K562 (cell line): Measurements from ENCODE around the gene CHPF2. TPM values are rescaled to one million over a fixed set of nuclear protein-coding genes. Genes with fewer than 3 reads are reported as not detected.

Experiments used
- CBFA2T3 ChIP-seq: fragments of 450-650 bp; IDR thresholded peaks from 2 replicates; pipeline ENCODE4 v1.6.1; 2017
- CBX8 ChIP-seq: fragments of 200-600 bp; sonication (generic); IDR thresholded peaks from 2 replicates; pipeline ENCODE4 v1.6.1; 2012; ENCODE audit warnings: borderline replicate concordance, mixed run types, low read depth, mild to moderate bottlenecking, moderate library complexity, mixed read lengths, low read length, control low read depth, inconsistent platforms; ENCODE audit not compliant: poor library complexity, severe bottlenecking; ENCODE audit errors: extremely low read depth
- EZH2 ChIP-seq: IDR thresholded peaks from 2 replicates; pipeline ENCODE4 v1.6.1; 2012; ENCODE audit warnings: low read depth, mild to moderate bottlenecking, inconsistent platforms, low read length, borderline replicate concordance
- GTF2A2 ChIP-seq: IDR thresholded peaks from 2 replicates; pipeline ENCODE4 v1.6.1; 2016; ENCODE audit warnings: mild to moderate bottlenecking, missing genetic modification characterization, missing compliant biosample characterization
- LARP7 ChIP-seq: fragments of 450-650 bp; IDR thresholded peaks from 2 replicates; pipeline ENCODE4 v1.6.1; 2016
- NELFE ChIP-seq: IDR thresholded peaks from 2 replicates; pipeline ENCODE4 v1.6.1; 2011; ENCODE audit warnings: mild to moderate bottlenecking; ENCODE audit not compliant: insufficient read depth, insufficient read length
- NFXL1 ChIP-seq: fragments of 450-650 bp; formaldehyde crosslinking; IDR thresholded peaks from 2 replicates; pipeline ENCODE4 v1.4.0; 2021; ENCODE audit warnings: mild to moderate bottlenecking
- NONO ChIP-seq, 2 experiments: fragments of 200-400 bp in 1 of 2; fragments of 450-650 bp in 1 of 2; formaldehyde crosslinking in 1 of 2; IDR thresholded peaks; 2 replicates each; pipeline ENCODE4 v1.6.1; 2017; ENCODE audit warnings: low read depth in 2 of 2, mild to moderate bottlenecking in 2 of 2, moderate library complexity in 2 of 2, low read length in 1 of 2
- NR4A1 ChIP-seq, 2 experiments: fragments of 250-450 bp in 1 of 2; fragments of 450-650 bp in 1 of 2; sonication (Bioruptor Pico) in 1 of 2; IDR thresholded peaks; 2 replicates each; pipeline versions ENCODE4 v1.4.0 to v1.6.1; 2016 to 2020; ENCODE audit warnings: mild to moderate bottlenecking in 2 of 2, missing compliant biosample characterization in 1 of 2, missing genetic modification characterization in 1 of 2, moderate library complexity in 1 of 2
- TAF15 ChIP-seq: fragments of 200-400 bp; formaldehyde crosslinking; IDR thresholded peaks from 2 replicates; pipeline ENCODE4 v1.6.1; 2017; ENCODE audit warnings: mild to moderate bottlenecking, low read depth, low read length, moderate library complexity
- TRIM28 ChIP-seq: fragments of 450-650 bp; IDR thresholded peaks from 2 replicates; pipeline ENCODE4 v1.6.1; 2017
- ZBTB1 ChIP-seq: sonication (generic); formaldehyde crosslinking; IDR thresholded peaks from 2 replicates; pipeline ENCODE4 v1.8.1; 2023; ENCODE audit warnings: missing genetic modification reagents, low read depth, mild to moderate bottlenecking, borderline replicate concordance
- ZNF23 ChIP-seq: fragments of 250-450 bp; sonication (Bioruptor Pico); IDR thresholded peaks from 2 replicates; pipeline ENCODE4 v1.4.0; 2020; ENCODE audit warnings: mild to moderate bottlenecking
- ZNF311 ChIP-seq: fragments of 250-450 bp; sonication (Bioruptor Pico); IDR thresholded peaks from 2 replicates; pipeline ENCODE4 v1.4.0; 2020; ENCODE audit warnings: mild to moderate bottlenecking, moderate library complexity
- ZNF551 ChIP-seq: fragments of 250-450 bp; sonication (Bioruptor Pico); IDR thresholded peaks from 2 replicates; pipeline ENCODE4 v1.5.0; 2021; ENCODE audit warnings: mild to moderate bottlenecking, moderate library complexity
- ZNF696 ChIP-seq: fragments of 250-450 bp; sonication (Bioruptor Pico); conservative IDR thresholded peaks from 2 replicates; pipeline ENCODE4 v1.4.0; 2020; ENCODE audit warnings: mild to moderate bottlenecking, moderate library complexity
- polyA plus RNA-seq, 8 experiments: library from polyadenylated mRNA; depleted of rRNA in 4 of 8; stranded (reverse) in 5 of 8; unstranded in 3 of 8; fragments of >200 nt; fragmentation: Nextera tagmentation in 2 of 8; fragmentation: Illumina TruSeq in 1 of 8; extraction: Ambion mirVana in 2 of 8; extraction: Trizol in 1 of 8; gene quantifications; 2 replicates each; pipeline versions ENCODE4 v1.2.1 to v1.2.3, GENCODE V29; 2011 to 2014; ENCODE audit warnings: inconsistent platforms in 1 of 8, missing spikeins in 1 of 8
- total RNA-seq, 7 experiments: library from RNA; depleted of rRNA in 6 of 7; stranded (reverse); fragments of >200 nt in 6 of 7; fragmentation: Illumina TruSeq in 2 of 7; extraction: Trizol in 2 of 7; gene quantifications; 2 replicates each; pipeline versions ENCODE4 v1.2.1 to v1.2.3, GENCODE V29; 2011 to 2021; ENCODE audit warnings: low replicate concordance in 1 of 7
- TF ChIP-seq, protein P1 (sequence below): fragments of 250-450 bp; sonication (Bioruptor Pico); IDR thresholded peaks from 2 replicates; pipeline ENCODE4 v1.8.0; 2021; ENCODE audit warnings: moderate library complexity, mild to moderate bottlenecking, inconsistent platforms
- TF ChIP-seq, protein P2 (sequence below), 2 experiments: fragments of 450-650 bp; IDR thresholded peaks; 2 replicates each; pipeline ENCODE4 v1.6.1; 2018; ENCODE audit warnings: mild to moderate bottlenecking in 2 of 2, low read depth in 1 of 2; ENCODE audit not compliant: partially characterized antibody in 2 of 2
- TF ChIP-seq, protein P3 (sequence below), 2 experiments: fragments of 450-650 bp; IDR thresholded peaks; 2 replicates each; pipeline ENCODE4 v1.6.1; 2016

The CHPF2 gene
- total and polyA plus RNA-seq, 9 of the 15 experiments (the other 6 are each of a cell fraction or from before 2014, with no cell fraction given): 0.08 to 32.8 (median 10.5) TPM

- TF ChIP-seq CBFA2T3: no peak
- TF ChIP-seq LARP7: peak; percentile 83; the same call in 1 of the 2 replicates
- no peak for TF ChIP-seq NR4A1 (CRISPR knock-in tag; IDR thresholded peaks at IDR 0.05)
- TF ChIP-seq NR4A1 (tag; IDR thresholded peaks at IDR 0.05): peak; percentile 15; the same call in 1 of the 2 replicates
- TF ChIP-seq ZNF23: no peak
- TF ChIP-seq, protein P1, sequence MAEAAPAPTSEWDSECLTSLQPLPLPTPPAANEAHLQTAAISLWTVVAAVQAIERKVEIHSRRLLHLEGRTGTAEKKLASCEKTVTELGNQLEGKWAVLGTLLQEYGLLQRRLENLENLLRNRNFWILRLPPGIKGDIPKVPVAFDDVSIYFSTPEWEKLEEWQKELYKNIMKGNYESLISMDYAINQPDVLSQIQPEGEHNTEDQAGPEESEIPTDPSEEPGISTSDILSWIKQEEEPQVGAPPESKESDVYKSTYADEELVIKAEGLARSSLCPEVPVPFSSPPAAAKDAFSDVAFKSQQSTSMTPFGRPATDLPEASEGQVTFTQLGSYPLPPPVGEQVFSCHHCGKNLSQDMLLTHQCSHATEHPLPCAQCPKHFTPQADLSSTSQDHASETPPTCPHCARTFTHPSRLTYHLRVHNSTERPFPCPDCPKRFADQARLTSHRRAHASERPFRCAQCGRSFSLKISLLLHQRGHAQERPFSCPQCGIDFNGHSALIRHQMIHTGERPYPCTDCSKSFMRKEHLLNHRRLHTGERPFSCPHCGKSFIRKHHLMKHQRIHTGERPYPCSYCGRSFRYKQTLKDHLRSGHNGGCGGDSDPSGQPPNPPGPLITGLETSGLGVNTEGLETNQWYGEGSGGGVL (CRISPR knock-in tag): no peak
- TF ChIP-seq ZBTB1 (CRISPR knock-in tag): peak; percentile 68; the same call in 1 of the 2 replicates
- TF ChIP-seq ZNF551 (CRISPR knock-in tag): no peak
- TF ChIP-seq, protein P2, sequence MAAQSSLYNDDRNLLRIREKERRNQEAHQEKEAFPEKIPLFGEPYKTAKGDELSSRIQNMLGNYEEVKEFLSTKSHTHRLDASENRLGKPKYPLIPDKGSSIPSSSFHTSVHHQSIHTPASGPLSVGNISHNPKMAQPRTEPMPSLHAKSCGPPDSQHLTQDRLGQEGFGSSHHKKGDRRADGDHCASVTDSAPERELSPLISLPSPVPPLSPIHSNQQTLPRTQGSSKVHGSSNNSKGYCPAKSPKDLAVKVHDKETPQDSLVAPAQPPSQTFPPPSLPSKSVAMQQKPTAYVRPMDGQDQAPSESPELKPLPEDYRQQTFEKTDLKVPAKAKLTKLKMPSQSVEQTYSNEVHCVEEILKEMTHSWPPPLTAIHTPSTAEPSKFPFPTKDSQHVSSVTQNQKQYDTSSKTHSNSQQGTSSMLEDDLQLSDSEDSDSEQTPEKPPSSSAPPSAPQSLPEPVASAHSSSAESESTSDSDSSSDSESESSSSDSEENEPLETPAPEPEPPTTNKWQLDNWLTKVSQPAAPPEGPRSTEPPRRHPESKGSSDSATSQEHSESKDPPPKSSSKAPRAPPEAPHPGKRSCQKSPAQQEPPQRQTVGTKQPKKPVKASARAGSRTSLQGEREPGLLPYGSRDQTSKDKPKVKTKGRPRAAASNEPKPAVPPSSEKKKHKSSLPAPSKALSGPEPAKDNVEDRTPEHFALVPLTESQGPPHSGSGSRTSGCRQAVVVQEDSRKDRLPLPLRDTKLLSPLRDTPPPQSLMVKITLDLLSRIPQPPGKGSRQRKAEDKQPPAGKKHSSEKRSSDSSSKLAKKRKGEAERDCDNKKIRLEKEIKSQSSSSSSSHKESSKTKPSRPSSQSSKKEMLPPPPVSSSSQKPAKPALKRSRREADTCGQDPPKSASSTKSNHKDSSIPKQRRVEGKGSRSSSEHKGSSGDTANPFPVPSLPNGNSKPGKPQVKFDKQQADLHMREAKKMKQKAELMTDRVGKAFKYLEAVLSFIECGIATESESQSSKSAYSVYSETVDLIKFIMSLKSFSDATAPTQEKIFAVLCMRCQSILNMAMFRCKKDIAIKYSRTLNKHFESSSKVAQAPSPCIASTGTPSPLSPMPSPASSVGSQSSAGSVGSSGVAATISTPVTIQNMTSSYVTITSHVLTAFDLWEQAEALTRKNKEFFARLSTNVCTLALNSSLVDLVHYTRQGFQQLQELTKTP (IDR thresholded peaks at IDR 0.05; ENCODE audit: low read depth in 1 of 2, partially characterized antibody in 2 of 2): peak in 1 of 2 experiments; percentile 98
- no peak for TF ChIP-seq ZNF696 (CRISPR knock-in tag)
- no peak for TF ChIP-seq NELFE
- TF ChIP-seq ZNF311 (CRISPR knock-in tag): no peak
- TF ChIP-seq NONO (IDR thresholded peaks at IDR 0.05; ENCODE audit: low read depth in 2 of 2, low read length in 1 of 2): no peak
- TF ChIP-seq NFXL1 (CRISPR knock-in tag): no peak
- TF ChIP-seq CBX8: no peak
- TF ChIP-seq TRIM28: no peak
- no peak for TF ChIP-seq EZH2
- TF ChIP-seq GTF2A2 (tag): no peak
- no peak for TF ChIP-seq TAF15
- TF ChIP-seq, protein P3, sequence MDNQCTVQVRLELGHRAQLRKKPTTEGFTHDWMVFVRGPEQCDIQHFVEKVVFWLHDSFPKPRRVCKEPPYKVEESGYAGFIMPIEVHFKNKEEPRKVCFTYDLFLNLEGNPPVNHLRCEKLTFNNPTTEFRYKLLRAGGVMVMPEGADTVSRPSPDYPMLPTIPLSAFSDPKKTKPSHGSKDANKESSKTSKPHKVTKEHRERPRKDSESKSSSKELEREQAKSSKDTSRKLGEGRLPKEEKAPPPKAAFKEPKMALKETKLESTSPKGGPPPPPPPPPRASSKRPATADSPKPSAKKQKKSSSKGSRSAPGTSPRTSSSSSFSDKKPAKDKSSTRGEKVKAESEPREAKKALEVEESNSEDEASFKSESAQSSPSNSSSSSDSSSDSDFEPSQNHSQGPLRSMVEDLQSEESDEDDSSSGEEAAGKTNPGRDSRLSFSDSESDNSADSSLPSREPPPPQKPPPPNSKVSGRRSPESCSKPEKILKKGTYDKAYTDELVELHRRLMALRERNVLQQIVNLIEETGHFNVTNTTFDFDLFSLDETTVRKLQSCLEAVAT (IDR thresholded peaks at IDR 0.05): peak; percentile 59 to 77
Observed at GRCh38 chr7:151226875-151227782, 5.2 kb upstream of the CHPF2 start, which contains the start of gene ABCF2 (continued).
